ENCODE measurements around the gene MYO7A.

MYO7A gene

GRCh38 chr11:77202941-77203900, 75.2 kb downstream of the MYO7A start:
- DNase-seq: no peak

GRCh38 chr11:77203901-77204753, 76.1 kb downstream of the MYO7A start:
- DNase-seq: no peak

DNA sequence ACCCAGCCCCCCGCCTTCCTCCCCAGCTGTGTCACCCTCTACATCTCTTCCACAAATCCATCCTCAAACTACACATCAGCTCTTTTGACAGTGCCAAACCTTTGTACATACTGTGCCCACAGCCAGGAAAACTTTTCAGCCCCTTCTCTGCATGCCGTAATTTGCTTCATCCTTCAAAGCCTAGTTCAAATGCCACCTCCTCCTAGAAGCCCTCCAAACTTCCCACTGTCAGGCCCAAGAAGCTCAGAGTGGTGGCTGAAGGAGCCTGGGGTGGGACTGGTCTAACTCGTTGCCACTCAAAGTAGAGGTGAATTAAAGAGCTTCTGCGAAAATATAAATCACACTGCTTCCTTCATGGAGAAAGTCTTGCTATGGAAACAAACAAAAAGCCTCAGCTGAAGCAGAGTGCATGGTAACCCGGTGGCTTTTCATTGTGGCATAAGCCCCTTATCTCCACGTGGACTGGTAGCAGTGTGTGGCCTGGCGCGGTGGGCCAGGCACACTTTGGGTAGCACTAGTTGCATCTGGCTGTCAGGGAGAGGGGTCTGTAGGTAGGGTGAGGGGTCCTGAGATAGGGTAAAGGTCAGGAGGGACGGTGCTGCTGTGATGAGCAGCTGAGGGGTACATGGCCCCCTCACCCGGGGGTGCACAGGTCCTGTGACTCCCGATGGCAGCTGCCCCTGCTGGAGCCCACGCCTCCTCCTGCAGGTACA, 76.9 kb downstream of the MYO7A start:
- DNase-seq: no peak

- no peak for DNase-seq
Observed at GRCh38 chr11:77205467-77206263, 77.6 kb downstream of the MYO7A start.

DNA sequence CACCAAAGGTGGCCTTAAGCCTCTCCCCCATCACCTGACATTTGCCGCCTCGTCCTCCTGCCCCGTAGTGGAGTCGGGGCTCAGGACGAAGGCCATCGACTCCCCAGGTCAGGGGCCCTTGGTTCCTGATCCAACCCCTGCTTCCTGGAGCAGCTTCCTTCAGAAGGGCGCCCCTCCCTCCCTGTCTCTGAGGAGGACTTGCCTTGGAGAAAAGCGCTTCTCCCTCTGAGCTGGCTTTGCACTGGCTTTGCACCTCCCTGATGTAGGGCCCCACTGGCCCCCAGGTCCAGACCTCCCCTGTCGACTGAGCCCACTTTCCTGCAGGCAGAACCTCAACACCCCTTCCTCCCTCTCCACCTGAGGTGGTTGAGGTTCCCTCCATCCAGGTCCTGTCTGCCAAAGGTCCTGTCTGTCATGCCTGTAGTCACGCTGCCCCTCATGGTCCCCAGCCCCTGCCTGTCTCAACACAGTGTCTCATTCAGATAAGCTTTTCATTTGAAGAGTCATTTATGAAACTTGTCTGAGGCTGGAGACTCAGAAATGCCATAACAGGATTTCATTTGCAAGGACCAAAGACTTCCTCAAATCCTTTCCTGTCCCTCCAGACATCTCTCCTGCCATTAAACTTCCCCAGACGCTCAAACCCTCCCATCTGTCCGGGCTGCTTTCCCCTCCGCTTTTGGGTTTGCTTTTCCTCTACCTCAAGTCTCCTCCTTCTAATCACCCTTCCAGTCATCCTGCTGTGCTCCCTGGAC, 78.4 kb downstream of the MYO7A start:
- no peak for DNase-seq

GRCh38 chr11:77207019-77207485, 79.0 kb downstream of the MYO7A start:
- DNase-seq: no peak

- DNase-seq: no peak
Observed at GRCh38 chr11:77207618-77208313, 79.7 kb downstream of the MYO7A start.

DNA sequence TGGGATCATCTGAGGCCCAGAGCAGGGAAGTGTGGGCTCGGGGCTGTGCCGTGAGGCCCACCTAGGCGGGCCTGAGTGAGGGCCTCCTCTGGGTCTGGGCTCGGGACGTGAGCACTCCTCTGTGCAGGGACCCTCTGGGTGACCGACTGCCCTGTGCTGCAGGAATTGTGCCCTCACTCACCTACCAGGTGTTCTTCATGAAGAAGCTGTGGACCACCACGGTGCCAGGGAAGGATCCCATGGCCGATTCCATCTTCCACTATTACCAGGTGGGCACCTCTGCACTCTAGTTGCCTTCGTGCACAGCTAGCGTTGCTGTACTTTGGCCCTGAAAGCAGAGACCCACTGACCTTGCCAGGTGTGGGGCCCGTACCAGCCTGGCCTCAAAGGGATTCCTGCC, 80.5 kb downstream of the MYO7A start:
- no peak for DNase-seq

DNA sequence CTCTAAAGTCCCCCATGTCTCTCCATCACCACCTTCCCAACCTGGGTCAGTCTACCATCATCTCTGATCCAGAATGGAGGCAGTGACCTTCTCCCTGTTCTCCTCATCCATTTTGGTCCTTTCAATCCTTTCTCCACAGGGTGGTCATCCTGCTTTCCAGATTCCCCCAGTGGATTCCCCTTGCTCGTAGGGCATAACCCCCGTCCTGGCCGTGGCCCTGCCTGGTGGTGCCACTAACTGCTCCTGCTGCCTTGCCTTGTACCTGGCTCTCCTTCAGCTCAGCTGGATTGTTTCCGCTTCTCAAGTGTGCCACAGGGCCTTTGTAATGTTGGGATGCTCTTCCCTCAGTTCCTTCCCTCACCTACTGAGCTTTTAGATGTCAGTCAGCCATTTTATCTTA, 81.6 kb downstream of the MYO7A start:
- no peak for DNase-seq

DNA sequence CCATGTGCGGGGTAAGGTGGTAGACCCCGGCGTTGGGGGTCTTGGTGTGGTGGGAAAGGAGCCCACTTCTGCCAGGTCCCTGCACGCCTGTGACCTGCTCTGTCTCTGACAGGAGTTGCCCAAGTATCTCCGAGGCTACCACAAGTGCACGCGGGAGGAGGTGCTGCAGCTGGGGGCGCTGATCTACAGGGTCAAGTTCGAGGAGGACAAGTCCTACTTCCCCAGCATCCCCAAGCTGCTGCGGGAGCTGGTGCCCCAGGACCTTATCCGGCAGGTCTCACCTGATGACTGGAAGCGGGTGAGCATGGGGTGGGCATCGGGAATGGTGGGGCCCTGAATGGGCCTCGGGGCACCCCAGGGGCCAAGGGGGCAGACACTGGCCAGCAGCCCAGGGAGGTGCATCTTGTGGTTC, 83.0 kb downstream of the MYO7A start:
- DNase-seq: no peak

- no peak for DNase-seq
Observed at GRCh38 chr11:77211594-77212251, 83.7 kb downstream of the MYO7A start.

DNA sequence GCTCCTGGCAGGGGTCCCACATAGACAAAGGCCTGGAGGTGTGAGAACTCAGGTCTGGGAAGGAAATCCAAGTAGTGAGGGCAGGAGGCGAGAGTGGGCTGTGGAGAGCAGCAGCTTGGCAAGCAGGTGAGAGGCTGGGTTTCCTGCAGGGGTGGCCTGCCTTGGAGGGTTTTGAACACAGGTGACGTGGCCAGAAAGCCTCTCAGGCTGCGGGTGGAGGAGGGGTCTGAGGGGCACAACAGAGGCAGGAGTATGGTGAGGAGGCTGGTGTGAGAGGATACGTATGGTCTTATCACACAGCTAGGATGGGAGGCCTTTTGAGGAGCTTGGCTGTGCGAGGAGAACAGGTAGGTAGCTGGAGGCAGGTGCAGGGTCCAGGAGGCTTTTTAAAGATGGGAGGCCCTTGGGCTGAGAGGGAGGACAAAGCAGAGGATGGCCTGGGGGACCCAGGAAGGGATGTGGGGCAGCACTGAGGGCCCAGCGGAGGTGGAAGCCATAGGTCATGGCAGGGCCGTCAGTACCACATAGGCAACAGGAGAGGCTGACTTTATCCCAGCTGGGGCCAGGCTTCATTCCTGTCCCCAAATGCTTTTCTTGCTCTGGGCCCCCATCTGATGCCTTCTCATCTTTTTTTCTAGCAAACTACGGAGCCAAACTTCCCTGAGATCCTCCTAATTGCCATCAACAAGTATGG, 84.4 kb downstream of the MYO7A start:
- DNase-seq: no peak

DNA sequence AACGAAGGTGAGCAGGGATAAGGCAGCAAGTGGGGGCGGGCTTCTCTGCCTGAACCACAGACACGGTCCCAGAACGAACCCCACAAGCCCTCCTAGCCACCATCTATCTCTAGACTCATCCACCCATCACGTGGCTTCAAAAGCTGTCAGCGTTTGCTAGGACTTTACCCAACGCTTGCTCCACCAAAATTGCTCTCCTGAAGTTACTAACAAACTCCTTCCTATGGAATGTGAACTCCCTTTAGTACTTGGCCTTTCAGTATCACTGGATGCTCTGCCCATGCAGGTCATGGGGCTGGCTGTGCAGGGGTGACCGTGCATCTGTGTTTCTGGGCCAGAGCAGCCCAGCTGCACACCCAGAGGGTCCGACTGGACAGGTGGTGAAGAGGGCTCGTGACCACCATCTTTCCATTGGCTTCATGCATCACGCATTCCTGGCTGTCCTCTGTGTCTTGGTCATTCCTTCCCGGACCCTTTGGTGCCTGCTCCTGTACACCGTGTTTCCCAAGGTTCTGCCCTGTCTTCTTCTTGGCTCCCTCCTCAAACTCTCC, 85.1 kb downstream of the MYO7A start:
- no peak for DNase-seq

DNA sequence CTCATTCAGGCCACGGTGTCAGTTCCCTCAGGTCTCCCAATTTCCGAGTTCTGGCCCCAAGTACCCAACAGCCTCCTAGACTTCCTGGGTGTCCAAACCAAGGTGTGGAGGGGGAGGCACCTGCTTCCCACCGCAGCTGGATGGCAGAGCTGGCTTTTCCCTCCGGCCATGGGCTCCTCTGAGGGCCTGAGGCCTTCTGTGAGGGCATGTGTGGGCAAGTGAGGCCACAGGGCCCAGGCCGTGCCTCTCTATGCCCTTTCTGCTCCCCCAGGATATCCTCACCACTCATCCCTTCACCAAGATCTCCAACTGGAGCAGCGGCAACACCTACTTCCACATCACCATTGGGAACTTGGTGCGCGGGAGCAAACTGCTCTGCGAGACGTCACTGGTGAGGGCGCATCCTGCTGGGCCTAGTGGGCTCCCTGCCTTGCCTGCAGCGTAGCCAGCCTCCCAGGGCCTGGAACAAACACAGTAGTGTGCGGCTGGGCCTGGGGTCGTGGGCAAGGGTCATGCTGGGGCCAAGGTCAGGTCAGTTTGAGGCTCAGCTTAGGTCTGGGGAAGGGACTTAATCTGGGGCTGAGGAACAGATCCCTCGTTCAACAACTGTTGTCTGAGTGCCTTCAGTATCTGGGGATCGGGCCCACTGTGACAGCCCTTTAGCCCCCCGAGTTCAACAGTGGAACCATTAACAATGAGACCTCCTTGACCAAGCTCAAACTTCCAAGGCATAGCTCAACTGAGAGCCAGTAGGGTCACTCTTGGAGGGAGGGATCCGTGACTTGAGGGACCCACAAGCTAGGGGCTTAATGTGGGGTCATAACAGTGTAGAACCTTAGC, 85.8 kb downstream of the MYO7A start:
- no peak for DNase-seq

GRCh38 chr11:77214557-77214956, 86.5 kb downstream of the MYO7A start:
- DNase-seq: no peak

DNA sequence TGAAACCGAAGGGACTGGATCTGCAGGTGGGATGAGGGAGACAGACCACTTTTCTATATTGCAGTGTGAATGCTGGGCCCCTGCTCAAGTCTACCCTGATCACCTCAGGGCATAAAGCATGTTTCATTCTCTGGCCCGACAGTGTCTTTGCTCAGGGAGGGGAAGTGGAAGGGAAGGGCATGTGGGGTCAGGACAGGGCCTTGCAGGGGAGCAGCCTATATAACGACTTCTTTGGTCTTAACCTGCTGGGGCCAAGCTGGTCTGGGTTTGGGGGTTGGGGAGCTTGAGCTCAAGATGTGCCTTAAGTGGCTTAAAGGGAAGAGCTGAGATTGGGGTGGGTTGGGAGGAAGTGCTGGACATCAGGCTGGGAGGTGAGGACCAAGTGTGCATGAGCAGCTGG, 87.1 kb downstream of the MYO7A start:
- DNase-seq: no peak

- no peak for DNase-seq
Observed at GRCh38 chr11:77217156-77217555, 89.1 kb downstream of the MYO7A start.

DNA sequence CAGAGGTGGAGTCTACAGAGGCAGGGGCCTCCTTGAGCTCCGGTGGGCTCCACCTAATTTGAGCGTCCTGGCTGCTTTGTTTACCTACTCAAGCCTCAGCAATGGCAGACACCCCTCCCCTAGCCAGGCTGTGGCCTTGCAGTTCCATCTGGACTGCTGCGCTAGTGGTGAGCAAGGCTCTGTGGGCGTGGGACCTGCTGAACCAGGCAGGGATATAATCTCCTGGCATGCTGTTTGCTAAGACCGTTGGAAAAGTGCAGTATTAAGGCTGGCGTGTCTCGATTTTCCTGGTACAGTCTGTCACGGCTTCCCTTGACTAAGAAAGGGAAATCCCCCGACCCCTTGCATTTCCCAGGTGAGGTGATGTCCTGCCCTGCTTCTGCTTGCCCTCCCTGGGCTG, 95.8 kb downstream of the MYO7A start:
- DNase-seq: no peak

Data from COR-L47 (cell line).